BJ (cell line): ENCODE results near the gene KLF5. TPM values are rescaled to one million over a fixed set of nuclear protein-coding genes. Genes with fewer than 3 reads are reported as not detected.

ENCODE experiments used
- CTCF ChIA-PET: fragments of 350-600 bp; formaldehyde crosslinking; extraction: SDS; loops from one replicate; lab custom pipeline; 2021; ENCODE audit warnings: antibody characterized with exemption, inconsistent platforms; lab: Yijun Ruan, JAX
- POLR2A ChIA-PET: fragments of 300-600 bp; sonication (Branson Sonifier 250); formaldehyde crosslinking; extraction: SDS; loops from one replicate; lab custom pipeline; 2021; ENCODE audit warnings: antibody characterized with exemption; lab: Charles Lee
- DNase-seq: peaks from one replicate; pipeline ENCODE4 v3.0.0-alpha.2; 2011; ENCODE audit warnings: low read depth
- H3K27me3 ChIP-seq: 2 replicates; pipeline ENCODE4 v1.6.0; 2011; ENCODE audit warnings: low read length; ENCODE audit not compliant: control insufficient read depth, insufficient read depth
- H3K36me3 ChIP-seq: 2 replicates; pipeline ENCODE4 v1.5.1; 2011; ENCODE audit warnings: low read length; ENCODE audit not compliant: control insufficient read depth, insufficient read depth
- H3K4me3 ChIP-seq: 2 replicates; pipeline ENCODE4 v1.5.1; 2011; ENCODE audit warnings: low read depth, mild to moderate bottlenecking, control low read depth, low read length
- CTCF ChIP-seq: IDR thresholded peaks from 2 replicates; pipeline ENCODE4 v1.5.1; 2011; ENCODE audit warnings: low read depth, mild to moderate bottlenecking, control low read depth, inconsistent platforms, low read length, moderate library complexity; ENCODE audit not compliant: insufficient read depth
- polyA plus RNA-seq: library from polyadenylated mRNA; depleted of rRNA; stranded (reverse); fragments of >200 nt; gene quantifications from 2 replicates; pipeline ENCODE4 v1.2.3, GENCODE V29; 2011

Gene KLF5
- polyA plus RNA-seq, 1 experiment: 26.7 TPM

- no peak for TF ChIP-seq CTCF
- DNase-seq: no peak
- CTCF ChIA-PET: interaction anchor here (0.6 to 1.3 kb wide), 5 partner anchors 13 to 25 kb away, joined by 3 to 6 read pairs (median 3); partner anchors contain the start of gene KLF5
- no peak overlapping the region for H3K4me3 ChIP-seq
- no peaks in the 10 kb centered on the region for H3K36me3 ChIP-seq
- POLR2A ChIA-PET: no interaction called here
- H3K27me3 ChIP-seq: no peaks in the 10 kb centered on the region
These were observed 23.9 kb upstream of the KLF5 start for GRCh38 chr13:73034901-73035300.

GRCh38 chr13:73035660-73036059 lies 23.1 kb upstream of the KLF5 start:
- no peak for TF ChIP-seq CTCF
- no peak for DNase-seq
- ChIA-PET CTCF (interaction anchor here (0.6 to 1.0 kb wide), 3 partner anchors 13 to 429 kb away, joined by 3 to 5 read pairs (median 5); no protein-coding TSS in a partner anchor), POLR2A (no interaction called here)
- Histone ChIP-seq H3K36me3 (no peaks in the 10 kb centered on the region), H3K4me3 (no peak overlapping the region), H3K27me3 (no peaks in the 10 kb centered on the region)

- no peak for TF ChIP-seq CTCF
- ChIA-PET CTCF (no interaction called here), POLR2A (no interaction called here)
- no peak overlapping the region for H3K4me3 ChIP-seq
- DNase-seq: no peak
- no peaks in the 10 kb centered on the region for H3K36me3 ChIP-seq
- H3K27me3 ChIP-seq: no peaks in the 10 kb centered on the region
These were observed 22.2 kb upstream of the KLF5 start for GRCh38 chr13:73036566-73036965.

- ChIA-PET POLR2A (no interaction called here), CTCF (no interaction called here)
- no peaks in the 10 kb centered on the region for H3K27me3 ChIP-seq
- no peaks in the 10 kb centered on the region for H3K36me3 ChIP-seq
- H3K4me3 ChIP-seq: no peak overlapping the region
- no peak for DNase-seq
- no peak for TF ChIP-seq CTCF
These were observed 20.7 kb upstream of the KLF5 start for GRCh38 chr13:73038064-73038463.

- POLR2A ChIA-PET: no interaction called here
- Histone ChIP-seq H3K4me3 (no peak overlapping the region), H3K36me3 (no peaks in the 10 kb centered on the region), H3K27me3 (no peaks in the 10 kb centered on the region)
- TF ChIP-seq CTCF: no peak
- CTCF ChIA-PET: interaction anchor here (0.6 kb wide), 1 partner anchor 198 kb away, joined by 3 read pairs; no protein-coding TSS in a partner anchor
- DNase-seq: no peak
These were observed 19.4 kb upstream of the KLF5 start for GRCh38 chr13:73039201-73040108.
